Breast epithelium (tissue), 3 donors: Measurements from ENCODE around the gene WDSUB1.

ENCODE experiments used
- POLR2AphosphoS5 ChIP-seq, 3 donors: sonication (generic); formaldehyde crosslinking; IDR thresholded peaks; one replicate each; pipeline ENCODE4 v1.6.1; 2017; ENCODE audit warnings: antibody characterized with exemption in 3 of 3
- TF ChIP-seq, protein P1 (sequence below), 3 donors: fragments of 450-650 bp; IDR thresholded peaks; one replicate each; pipeline ENCODE4 v1.5.1; 2016 to 2017; ENCODE audit warnings: antibody characterized with exemption in 3 of 3, mild to moderate bottlenecking in 3 of 3, moderate library complexity in 3 of 3

GRCh38 chr2:159252905-159253304 is 33.6 kb downstream of the WDSUB1 start:
- no peak for TF ChIP-seq POLR2AphosphoS5 (IDR thresholded peaks at IDR 0.05)
- TF ChIP-seq, protein P1, sequence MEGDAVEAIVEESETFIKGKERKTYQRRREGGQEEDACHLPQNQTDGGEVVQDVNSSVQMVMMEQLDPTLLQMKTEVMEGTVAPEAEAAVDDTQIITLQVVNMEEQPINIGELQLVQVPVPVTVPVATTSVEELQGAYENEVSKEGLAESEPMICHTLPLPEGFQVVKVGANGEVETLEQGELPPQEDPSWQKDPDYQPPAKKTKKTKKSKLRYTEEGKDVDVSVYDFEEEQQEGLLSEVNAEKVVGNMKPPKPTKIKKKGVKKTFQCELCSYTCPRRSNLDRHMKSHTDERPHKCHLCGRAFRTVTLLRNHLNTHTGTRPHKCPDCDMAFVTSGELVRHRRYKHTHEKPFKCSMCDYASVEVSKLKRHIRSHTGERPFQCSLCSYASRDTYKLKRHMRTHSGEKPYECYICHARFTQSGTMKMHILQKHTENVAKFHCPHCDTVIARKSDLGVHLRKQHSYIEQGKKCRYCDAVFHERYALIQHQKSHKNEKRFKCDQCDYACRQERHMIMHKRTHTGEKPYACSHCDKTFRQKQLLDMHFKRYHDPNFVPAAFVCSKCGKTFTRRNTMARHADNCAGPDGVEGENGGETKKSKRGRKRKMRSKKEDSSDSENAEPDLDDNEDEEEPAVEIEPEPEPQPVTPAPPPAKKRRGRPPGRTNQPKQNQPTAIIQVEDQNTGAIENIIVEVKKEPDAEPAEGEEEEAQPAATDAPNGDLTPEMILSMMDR (IDR thresholded peaks at IDR 0.05) = no peak
